Measurements from ENCODE around the gene RNF223. TPM values are rescaled to one million over a fixed set of nuclear protein-coding genes. Genes with fewer than 3 reads are reported as not detected.
"Not testable (repeated sequence)": the region's sequence is repeated elsewhere in the genome, so short reads cannot be mapped to it uniquely, and the experiment has no call there.

The RNF223 gene
- total RNA-seq, 1 donor from 2014 or later = not detected

DNA sequence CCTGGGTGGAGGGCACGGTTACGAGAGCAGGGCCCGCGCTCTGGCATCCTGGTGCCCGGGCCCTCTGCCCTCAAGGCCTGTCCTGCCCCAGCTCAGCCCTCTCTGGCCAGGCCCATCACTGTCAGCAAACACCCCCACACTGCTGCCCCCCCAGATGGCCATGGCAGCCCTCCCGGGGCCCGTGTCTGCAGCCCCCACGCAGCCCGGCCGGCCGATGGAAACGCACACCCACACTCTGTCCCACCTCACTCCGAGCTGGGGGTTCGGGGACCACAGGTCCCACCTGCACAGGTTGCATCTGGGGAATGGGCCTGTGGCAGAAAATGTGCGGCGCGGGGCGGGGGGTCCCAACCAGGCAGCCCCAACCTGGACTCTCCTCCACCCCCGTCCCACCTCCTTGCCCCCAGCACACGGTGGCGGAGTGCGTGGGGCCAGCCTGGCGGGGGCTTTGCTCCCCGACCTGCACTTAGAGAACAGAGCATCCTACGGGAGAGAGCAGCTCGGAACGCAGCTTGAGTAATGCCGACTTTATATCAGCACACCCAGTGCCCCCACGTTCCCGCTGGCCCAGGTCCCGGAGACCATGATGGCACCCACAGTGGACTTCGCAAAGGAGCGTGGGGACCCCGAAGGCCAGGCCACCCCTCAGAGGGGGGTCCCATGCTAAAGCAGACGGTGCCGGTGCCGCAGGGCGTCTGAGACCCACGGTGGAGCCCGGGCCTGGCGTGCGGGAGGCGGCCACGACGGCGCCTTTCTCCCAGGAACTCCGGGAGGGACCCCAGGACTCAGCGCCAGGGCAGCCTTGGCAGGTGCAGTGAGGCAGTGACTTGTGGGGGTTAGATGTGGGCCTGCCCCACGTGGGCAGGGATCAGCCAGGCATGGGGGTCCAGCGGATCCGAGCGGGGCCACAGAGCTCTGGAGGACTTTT is 7.5 kb upstream of the RNF223 start:
- peaks cover 2% of the 10 kb centered on the region for H3K27me3 Mint-ChIP-seq (ENCODE audit: unreplicated experiment)
- H3K4me1 Mint-ChIP-seq (ENCODE audit: unreplicated experiment) = no peaks in the 10 kb centered on the region
- peaks cover 2% of the 10 kb centered on the region for H3K36me3 Mint-ChIP-seq (ENCODE audit: low read depth, unreplicated experiment)
- no peak overlapping the region for H3K4me3 Mint-ChIP-seq (ENCODE audit: unreplicated experiment)
- no peak overlapping the region for H3K27ac Mint-ChIP-seq (ENCODE audit: unreplicated experiment)
- TF ChIP-seq, protein P1, sequence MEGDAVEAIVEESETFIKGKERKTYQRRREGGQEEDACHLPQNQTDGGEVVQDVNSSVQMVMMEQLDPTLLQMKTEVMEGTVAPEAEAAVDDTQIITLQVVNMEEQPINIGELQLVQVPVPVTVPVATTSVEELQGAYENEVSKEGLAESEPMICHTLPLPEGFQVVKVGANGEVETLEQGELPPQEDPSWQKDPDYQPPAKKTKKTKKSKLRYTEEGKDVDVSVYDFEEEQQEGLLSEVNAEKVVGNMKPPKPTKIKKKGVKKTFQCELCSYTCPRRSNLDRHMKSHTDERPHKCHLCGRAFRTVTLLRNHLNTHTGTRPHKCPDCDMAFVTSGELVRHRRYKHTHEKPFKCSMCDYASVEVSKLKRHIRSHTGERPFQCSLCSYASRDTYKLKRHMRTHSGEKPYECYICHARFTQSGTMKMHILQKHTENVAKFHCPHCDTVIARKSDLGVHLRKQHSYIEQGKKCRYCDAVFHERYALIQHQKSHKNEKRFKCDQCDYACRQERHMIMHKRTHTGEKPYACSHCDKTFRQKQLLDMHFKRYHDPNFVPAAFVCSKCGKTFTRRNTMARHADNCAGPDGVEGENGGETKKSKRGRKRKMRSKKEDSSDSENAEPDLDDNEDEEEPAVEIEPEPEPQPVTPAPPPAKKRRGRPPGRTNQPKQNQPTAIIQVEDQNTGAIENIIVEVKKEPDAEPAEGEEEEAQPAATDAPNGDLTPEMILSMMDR (IDR thresholded peaks at IDR 0.05; ENCODE audit: unreplicated experiment) = no peak
- no peaks in the 10 kb centered on the region for H3K9me3 Mint-ChIP-seq (ENCODE audit: unreplicated experiment)
- DNase-seq (ENCODE audit: low spot score) = no peak

DNA sequence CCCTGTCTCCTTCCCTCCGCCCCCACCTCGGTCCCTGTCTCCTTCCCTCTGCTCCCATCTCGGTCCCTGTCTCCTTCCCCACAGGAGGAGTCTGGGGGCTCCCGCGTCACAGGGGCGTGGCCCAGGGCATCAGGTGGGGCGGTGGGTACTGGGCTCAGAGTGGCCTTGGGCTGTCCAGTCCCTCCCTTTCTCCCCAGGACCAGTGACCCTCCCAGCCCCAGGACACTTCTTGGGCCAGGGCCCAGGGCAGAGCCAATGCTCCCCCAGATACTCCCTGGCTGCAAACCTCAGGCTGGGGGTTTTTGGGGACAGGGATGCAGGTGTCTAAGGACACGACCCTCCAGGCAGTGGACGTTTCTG is 6.8 kb upstream of the RNF223 start:
- no peaks in the 10 kb centered on the region for H3K36me3 Mint-ChIP-seq (ENCODE audit: low read depth, unreplicated experiment)
- H3K4me1 Mint-ChIP-seq (ENCODE audit: unreplicated experiment) = no peaks in the 10 kb centered on the region
- no peak overlapping the region for H3K27ac Mint-ChIP-seq (ENCODE audit: unreplicated experiment)
- no peak for DNase-seq (ENCODE audit: low spot score)
- TF ChIP-seq, protein P1 (IDR thresholded peaks at IDR 0.05; ENCODE audit: unreplicated experiment) = no peak
- H3K9me3 Mint-ChIP-seq (ENCODE audit: unreplicated experiment) = no peaks in the 10 kb centered on the region
- H3K4me3 Mint-ChIP-seq (ENCODE audit: unreplicated experiment) = no peak overlapping the region
- peaks cover 2% of the 10 kb centered on the region for H3K27me3 Mint-ChIP-seq (ENCODE audit: unreplicated experiment)

GRCh38 chr1:1080122-1080757 is 6.1 kb upstream of the RNF223 start:
- no peak overlapping the region for H3K27ac Mint-ChIP-seq (ENCODE audit: unreplicated experiment)
- H3K9me3 Mint-ChIP-seq (ENCODE audit: unreplicated experiment) = no peaks in the 10 kb centered on the region
- no peaks in the 10 kb centered on the region for H3K4me1 Mint-ChIP-seq (ENCODE audit: unreplicated experiment)
- H3K4me3 Mint-ChIP-seq (ENCODE audit: unreplicated experiment) = no peak overlapping the region
- TF ChIP-seq, protein P1 (IDR thresholded peaks at IDR 0.05; ENCODE audit: unreplicated experiment) = no peak
- H3K36me3 Mint-ChIP-seq (ENCODE audit: low read depth, unreplicated experiment) = no peaks in the 10 kb centered on the region
- no peaks in the 10 kb centered on the region for H3K27me3 Mint-ChIP-seq (ENCODE audit: unreplicated experiment)
- peak; percentile 68 for DNase-seq (ENCODE audit: low spot score)

DNA sequence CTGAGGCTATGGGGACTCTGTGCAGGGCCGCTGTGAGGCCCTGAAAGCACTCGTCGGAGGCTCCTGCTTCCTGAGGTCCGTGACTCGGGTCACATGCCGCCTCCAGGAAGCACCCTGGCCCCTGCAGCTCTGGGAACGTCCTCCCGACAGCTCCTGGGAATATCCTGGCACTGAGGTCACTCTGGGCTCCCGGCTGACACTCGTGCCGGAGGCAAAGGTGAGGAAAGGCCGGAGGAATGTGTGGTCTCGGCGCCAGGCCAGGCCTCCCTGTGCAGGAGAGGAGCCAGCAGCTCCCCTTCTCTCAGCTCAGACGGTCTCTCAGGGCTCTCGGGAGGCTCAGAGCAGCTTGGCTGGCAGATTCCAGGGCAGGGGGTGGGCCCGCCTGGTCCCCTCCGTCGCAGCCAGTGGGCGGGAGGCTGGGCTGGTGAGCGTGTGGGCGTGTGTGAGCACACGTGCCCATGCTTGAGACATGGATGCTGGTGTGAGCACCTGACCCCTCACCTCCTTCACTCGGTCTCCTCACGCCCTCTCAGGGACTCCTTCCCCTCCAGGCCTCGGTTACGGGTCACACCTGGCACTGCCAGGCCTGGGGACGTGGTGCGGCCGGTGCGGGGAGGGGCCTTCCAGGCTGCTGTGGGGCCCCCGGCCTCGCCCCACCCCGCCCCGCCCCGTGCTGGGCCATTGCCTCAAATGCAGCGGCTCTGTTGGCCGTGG is 5.5 kb upstream of the RNF223 start:
- Mint-ChIP-seq H3K9me3 (ENCODE audit: unreplicated experiment) (no peaks in the 10 kb centered on the region), H3K27me3 (ENCODE audit: unreplicated experiment) (peaks cover 3% of the 10 kb centered on the region), H3K36me3 (ENCODE audit: low read depth, unreplicated experiment) (no peaks in the 10 kb centered on the region), H3K4me3 (ENCODE audit: unreplicated experiment) (peak overlapping the region; percentile 62), H3K27ac (ENCODE audit: unreplicated experiment) (peak overlapping the region; percentile 67), H3K4me1 (ENCODE audit: unreplicated experiment) (no peaks in the 10 kb centered on the region)
- TF ChIP-seq, protein P1 (IDR thresholded peaks at IDR 0.05; ENCODE audit: unreplicated experiment) = no peak
- DNase-seq (ENCODE audit: low spot score) = peak; percentile 74

GRCh38 chr1:1077396-1077795 is 3.3 kb upstream of the RNF223 start:
- H3K4me3 Mint-ChIP-seq (ENCODE audit: unreplicated experiment); DNase-seq (ENCODE audit: low spot score); H3K9me3 Mint-ChIP-seq (ENCODE audit: unreplicated experiment): not testable (repeated sequence)

More at GRCh38 chr1:1077396-1077795, 3.3 kb upstream of the RNF223 start:
- not testable (repeated sequence) for H3K27me3 Mint-ChIP-seq (ENCODE audit: unreplicated experiment); H3K27ac Mint-ChIP-seq (ENCODE audit: unreplicated experiment); H3K4me1 Mint-ChIP-seq (ENCODE audit: unreplicated experiment); H3K36me3 Mint-ChIP-seq (ENCODE audit: low read depth, unreplicated experiment)

Measured in endothelial cell (in vitro differentiated cells).